ENCODE results near the gene TTC22.

TTC22 gene

DNA sequence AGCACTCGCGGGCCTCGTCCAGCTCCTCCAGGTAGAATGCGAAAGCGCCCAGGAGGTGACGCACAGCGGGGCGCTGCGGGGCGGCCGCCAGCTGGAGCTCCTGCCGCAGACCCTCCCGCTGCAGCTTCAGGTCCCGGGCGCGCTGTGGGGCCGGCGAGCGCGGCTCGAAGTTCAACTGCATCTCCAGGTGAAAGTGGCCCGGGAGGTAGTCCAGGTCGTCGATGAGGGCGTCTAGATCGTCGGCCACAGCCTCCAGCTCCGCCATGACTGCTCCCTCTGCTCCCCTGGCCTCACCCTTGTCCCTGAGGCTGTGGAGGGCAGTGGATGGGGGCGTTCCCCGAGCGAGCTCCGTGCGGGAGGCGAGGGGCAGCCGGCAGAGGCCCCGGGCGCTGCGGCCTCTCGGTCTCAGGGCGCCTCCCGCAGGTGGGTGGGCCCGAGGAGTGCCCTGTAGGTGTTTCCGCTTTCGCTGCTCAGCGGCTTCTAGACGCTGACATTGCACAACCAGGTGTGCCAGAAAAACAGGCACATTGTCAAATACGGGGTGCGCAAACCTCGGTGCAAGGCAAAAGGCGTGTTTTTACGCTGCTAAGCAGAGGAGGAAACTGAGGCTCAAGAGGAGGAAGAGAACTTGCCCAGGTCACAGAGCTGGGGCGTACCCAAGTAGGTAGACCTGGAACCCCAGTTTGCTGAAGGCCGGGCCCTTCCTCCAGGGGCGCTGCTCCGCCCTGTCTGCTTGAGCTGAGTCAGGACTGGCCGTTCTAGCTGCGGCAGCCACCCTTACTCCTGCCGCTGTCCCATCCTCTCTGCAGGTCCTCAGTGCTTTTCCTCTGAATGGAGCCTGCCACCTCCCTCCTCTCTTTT, at the start of gene TTC22:
Gene TTC22, minus strand, starts transcription at position 425 of the 861 bp plus-strand sequence. Its CDS starts 160 bp downstream, at position 265.
- H3K4me3 ChIP-seq (ENCODE audit: low read length), result no peak within 1 kb of the TSS; the same call in 1 of the 2 replicates
- no peak for DNase-seq (ENCODE audit: low read depth)
- TF ChIP-seq, protein P1, sequence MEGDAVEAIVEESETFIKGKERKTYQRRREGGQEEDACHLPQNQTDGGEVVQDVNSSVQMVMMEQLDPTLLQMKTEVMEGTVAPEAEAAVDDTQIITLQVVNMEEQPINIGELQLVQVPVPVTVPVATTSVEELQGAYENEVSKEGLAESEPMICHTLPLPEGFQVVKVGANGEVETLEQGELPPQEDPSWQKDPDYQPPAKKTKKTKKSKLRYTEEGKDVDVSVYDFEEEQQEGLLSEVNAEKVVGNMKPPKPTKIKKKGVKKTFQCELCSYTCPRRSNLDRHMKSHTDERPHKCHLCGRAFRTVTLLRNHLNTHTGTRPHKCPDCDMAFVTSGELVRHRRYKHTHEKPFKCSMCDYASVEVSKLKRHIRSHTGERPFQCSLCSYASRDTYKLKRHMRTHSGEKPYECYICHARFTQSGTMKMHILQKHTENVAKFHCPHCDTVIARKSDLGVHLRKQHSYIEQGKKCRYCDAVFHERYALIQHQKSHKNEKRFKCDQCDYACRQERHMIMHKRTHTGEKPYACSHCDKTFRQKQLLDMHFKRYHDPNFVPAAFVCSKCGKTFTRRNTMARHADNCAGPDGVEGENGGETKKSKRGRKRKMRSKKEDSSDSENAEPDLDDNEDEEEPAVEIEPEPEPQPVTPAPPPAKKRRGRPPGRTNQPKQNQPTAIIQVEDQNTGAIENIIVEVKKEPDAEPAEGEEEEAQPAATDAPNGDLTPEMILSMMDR (conservative IDR thresholded peaks at IDR 0.05; ENCODE audit: low read length), result peak; percentile 40

DNA sequence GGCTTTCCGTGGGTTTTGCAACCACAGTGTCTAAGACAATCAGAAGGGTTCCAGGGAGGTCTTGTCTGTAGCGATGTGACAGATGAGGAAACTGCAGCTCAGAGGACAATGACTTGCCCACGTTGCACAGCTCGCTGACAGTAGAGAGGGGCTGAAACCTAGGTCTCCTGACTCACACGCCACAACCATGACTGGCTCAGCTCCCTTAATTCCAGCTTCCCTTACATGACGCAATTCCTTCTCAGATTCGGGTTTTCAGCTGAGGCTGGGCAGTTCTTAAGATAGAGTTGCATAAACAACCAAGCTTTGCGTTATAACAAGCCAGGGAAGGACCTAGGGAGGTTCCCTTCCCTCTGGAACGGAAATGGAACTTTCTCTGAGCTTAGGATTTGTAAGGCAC, 49.6 kb upstream of the TTC22 start:
- no peak overlapping the region for H3K4me3 ChIP-seq (ENCODE audit: low read length)
- peak; percentile 98 for DNase-seq (ENCODE audit: low read depth)
- TF ChIP-seq, protein P1 (conservative IDR thresholded peaks at IDR 0.05; ENCODE audit: low read length), result no peak

GRCh38 chr1:54850069-54850730, 49.1 kb upstream of the TTC22 start:
- TF ChIP-seq, protein P1 (conservative IDR thresholded peaks at IDR 0.05; ENCODE audit: low read length), result no peak
- peak; percentile 47 for DNase-seq (ENCODE audit: low read depth)
- no peak overlapping the region for H3K4me3 ChIP-seq (ENCODE audit: low read length)

DNA sequence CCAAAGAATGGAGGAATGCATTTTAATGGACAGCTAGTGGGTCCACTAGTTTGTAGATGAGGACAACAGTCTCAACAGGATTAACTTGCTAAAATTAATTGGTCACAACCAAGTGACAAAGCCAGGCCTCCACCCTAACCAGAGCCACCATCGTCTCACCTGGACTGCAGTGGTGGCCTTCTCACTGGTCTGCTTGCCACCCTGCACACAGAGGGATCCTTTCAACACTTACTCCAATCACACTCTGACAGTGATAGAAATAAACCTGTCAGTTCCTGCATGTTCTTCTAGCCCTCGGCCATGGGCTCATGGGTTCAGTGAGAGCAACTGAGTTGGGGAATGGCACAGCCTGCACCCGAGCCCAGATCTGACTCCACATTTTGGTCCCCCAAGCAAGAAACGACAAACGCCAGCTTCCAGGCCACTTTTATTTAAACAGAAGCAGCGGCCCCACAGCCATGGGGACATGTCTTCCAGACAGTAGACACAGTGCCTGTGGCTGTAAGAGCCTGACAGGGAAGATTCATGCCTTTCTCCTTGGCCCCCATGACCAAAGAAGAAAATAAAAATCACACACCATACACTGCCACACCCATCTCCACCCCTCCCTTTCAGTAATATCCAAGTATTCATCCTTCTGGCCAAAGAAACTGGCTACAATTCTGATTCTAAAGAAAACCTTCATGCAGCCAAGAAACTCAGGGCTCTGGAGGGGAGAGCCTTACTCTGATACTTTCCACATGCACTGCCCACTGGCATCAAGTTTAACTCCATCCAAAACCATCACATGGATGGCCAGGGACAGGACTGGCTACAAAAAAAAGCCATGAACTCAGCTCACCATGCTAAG, 48.3 kb upstream of the TTC22 start:
- H3K4me3 ChIP-seq (ENCODE audit: low read length), result no peak overlapping the region
- TF ChIP-seq, protein P1 (conservative IDR thresholded peaks at IDR 0.05; ENCODE audit: low read length), result no peak
- peak; percentile 18 for DNase-seq (ENCODE audit: low read depth)

DNA sequence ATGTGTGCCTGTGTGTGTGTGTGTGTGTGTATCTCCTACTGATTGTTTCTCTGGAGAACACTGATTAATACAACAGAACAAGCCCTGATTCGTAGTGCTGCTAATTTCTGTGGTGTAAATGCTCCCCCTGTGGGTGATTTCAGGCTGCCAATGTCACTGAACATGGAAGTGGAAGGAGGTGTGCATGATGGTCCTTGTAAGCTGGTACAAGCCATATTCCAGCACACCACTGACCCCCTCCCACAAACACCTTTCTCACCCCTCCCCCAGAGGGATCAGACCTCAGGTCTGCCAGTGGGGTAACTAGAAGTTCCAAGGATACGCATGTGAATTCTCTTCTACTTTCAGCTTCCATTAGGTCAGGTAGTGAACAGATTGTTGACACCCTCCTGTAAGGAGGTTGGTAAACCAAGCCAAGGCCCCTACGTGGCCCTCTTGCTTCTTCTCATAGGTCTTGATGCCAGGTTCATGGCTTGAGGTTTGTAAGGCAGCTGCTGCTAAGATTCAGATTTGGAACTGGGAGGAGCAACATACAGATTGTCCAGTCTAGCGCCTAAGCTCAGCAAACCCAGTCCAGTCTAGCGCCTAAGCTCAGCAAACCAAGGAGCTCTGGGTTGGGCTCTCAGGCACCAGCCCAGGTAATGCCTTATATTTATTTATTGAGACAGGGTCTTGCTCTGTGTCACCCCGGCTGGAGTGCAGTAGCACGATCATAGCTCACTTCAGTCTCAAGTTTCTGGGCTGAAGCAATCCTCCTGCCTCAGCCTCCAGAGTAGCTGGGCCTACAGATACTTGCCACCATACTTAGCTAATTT, 47.2 kb upstream of the TTC22 start:
- no peak overlapping the region for H3K4me3 ChIP-seq (ENCODE audit: low read length)
- DNase-seq (ENCODE audit: low read depth), result no peak
- TF ChIP-seq, protein P1 (conservative IDR thresholded peaks at IDR 0.05; ENCODE audit: low read length), result no peak

GRCh38 chr1:54846716-54847284, 45.7 kb upstream of the TTC22 start:
- DNase-seq (ENCODE audit: low read depth), result no peak
- TF ChIP-seq, protein P1 (conservative IDR thresholded peaks at IDR 0.05; ENCODE audit: low read length), result no peak
- H3K4me3 ChIP-seq (ENCODE audit: low read length), result no peak overlapping the region
